Measurements from ENCODE around the gene SPTLC3.
A peak's percentile ranks its signal among the peaks of the same experiment; 100 is the strongest.

Gene SPTLC3

GRCh38 chr20:13128173-13128572 is 119.4 kb downstream of the SPTLC3 start:
- no peak for DNase-seq (ENCODE audit: low read depth)
- no peak for TF ChIP-seq CTCF (conservative IDR thresholded peaks at IDR 0.05; ENCODE audit: low read length)
- no peak overlapping the region for H3K4me3 ChIP-seq (ENCODE audit: low read length)

- no peak for TF ChIP-seq CTCF (conservative IDR thresholded peaks at IDR 0.05; ENCODE audit: low read length)
- no peak overlapping the region for H3K4me3 ChIP-seq (ENCODE audit: low read length)
- DNase-seq (ENCODE audit: low read depth) = no peak
These were observed 121.4 kb downstream of the SPTLC3 start for GRCh38 chr20:13130061-13130706.

DNA sequence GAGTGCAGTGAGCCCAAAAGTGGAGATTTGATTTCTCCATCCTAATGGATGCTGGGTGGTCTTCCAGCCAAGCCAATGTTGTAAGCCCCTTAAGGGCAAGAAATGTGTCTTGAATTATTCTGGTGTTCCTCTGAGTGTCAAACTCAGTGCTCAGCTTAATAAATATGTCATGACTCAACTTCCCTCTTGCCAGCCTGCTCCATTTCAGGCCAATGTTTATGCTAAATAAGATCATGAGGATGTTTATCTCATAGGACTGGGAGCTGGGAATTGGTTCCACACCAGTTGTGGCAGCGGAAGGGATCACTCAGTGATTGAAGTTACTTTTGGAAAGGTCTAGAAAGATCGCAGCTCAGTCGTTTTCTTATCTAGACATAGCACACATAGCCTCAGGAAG is 121.9 kb downstream of the SPTLC3 start:
- TF ChIP-seq CTCF (conservative IDR thresholded peaks at IDR 0.05; ENCODE audit: low read length) = no peak
- no peak for DNase-seq (ENCODE audit: low read depth)
- no peak overlapping the region for H3K4me3 ChIP-seq (ENCODE audit: low read length)

DNA sequence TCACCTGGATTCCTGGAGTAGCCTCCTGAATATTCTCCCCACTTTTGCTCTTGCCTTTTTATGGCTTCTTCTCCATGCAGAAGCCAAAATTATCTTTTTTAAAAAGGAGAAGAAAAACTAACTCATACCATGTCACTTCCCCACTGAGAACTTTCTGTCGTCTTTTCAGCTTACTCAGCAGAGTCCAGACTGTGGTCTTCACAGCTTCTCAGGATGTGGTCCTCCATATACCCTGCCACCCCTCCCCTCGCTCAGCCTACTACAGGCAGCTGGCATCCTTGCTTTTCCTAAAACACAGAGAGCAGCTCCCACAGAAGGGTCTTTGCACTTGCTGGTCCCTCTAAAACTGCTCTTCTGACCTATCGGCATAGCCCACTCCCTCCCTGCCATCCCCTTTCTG is 122.9 kb downstream of the SPTLC3 start:
- no peak for DNase-seq (ENCODE audit: low read depth)
- no peak overlapping the region for H3K4me3 ChIP-seq (ENCODE audit: low read length)
- TF ChIP-seq CTCF (conservative IDR thresholded peaks at IDR 0.05; ENCODE audit: low read length) = no peak

DNA sequence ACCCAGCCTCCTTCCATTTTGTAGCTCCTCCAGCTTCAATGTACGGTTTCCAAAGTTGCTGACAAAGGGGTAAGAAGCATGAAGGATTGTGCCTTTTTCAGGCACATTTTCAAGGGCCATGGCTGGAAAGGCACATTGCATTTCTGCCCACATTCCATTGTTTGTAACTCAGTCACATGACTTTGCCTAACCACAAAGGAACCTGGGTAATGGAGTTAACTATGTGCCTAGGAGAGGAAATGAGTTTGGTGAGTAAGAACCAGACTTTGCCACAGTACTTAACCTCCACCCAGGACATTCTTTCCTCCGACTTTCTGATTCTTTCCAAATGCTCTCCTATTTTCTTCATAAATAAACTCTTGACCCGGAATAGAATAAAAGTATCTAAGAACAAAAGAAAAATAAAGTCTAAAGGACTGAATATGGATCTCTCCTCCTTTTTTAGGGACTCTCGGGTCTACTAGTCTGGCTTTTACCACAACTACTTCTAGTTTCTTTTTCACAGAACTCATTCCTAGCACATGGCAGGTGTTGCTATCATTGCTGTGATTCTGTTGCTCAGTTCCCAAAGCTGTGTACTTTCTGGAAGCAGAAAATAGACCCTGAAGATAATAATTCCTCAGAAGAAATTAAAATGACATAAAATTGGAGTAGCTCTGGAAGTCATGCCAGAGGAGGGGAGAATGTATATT is 130.8 kb downstream of the SPTLC3 start:
- no peak overlapping the region for H3K4me3 ChIP-seq (ENCODE audit: low read length)
- no peak for TF ChIP-seq CTCF (conservative IDR thresholded peaks at IDR 0.05; ENCODE audit: low read length)
- peak; percentile 27 for DNase-seq (ENCODE audit: low read depth)

DNA sequence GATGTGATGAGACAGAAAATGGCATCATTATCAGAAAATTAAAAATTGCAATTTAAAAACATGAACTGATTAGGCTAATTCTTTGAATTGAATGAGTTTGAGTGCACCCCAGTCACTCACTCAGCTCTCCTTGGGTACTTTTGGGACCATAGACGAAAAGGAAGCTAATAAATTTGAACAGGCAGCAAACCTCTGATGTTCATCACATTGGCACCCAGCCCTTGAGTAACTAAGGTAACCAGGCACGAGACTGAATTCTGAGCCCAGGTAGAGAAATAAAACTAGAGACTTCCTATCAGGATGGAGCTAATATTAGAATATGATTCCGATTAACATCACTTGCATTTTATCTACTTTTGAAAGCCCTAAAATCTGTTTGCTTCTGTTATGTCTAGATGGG is 131.4 kb downstream of the SPTLC3 start:
- no peak for TF ChIP-seq CTCF (conservative IDR thresholded peaks at IDR 0.05; ENCODE audit: low read length)
- no peak for DNase-seq (ENCODE audit: low read depth)
- H3K4me3 ChIP-seq (ENCODE audit: low read length) = no peak overlapping the region

- TF ChIP-seq CTCF (conservative IDR thresholded peaks at IDR 0.05; ENCODE audit: low read length) = no peak
- no peak overlapping the region for H3K4me3 ChIP-seq (ENCODE audit: low read length)
- DNase-seq (ENCODE audit: low read depth) = no peak
These were observed 132.0 kb downstream of the SPTLC3 start for GRCh38 chr20:13140775-13141174.
